Measurements from ENCODE around the gene DNASE1L2. TPM values are rescaled to one million over a fixed set of nuclear protein-coding genes. Genes with fewer than 3 reads are reported as not detected.

The DNASE1L2 gene
- total and polyA plus RNA-seq, 11 donors: 0.12 to 0.51 (median 0.34) TPM; not detected in 2

DNA sequence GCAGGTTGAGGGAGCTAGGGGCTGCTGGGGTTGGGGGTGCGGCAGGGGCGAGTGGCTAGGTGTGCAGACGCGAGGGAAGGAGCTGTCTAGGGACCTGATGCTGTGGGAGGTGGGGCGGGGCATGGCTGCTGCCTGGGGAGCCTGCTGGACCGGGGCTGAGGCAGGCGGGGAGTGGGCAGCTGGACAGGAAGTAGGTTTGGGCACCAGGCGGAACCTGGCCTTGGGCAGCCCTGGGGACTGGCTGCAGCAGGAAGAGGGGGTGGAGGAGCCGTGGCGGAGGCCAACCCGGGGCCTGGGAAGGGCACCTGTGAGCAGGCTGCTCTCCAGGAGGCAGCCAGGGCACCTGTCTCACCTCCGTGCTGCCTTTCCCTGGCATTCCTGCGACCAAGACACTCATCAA is 5.9 kb upstream of the DNASE1L2 start:
- ATAC-seq: no peak
- H3K27ac ChIP-seq: no peak overlapping the region
- no peak for TF ChIP-seq POLR2A (IDR thresholded peaks at IDR 0.05)
- TF ChIP-seq, protein P1, sequence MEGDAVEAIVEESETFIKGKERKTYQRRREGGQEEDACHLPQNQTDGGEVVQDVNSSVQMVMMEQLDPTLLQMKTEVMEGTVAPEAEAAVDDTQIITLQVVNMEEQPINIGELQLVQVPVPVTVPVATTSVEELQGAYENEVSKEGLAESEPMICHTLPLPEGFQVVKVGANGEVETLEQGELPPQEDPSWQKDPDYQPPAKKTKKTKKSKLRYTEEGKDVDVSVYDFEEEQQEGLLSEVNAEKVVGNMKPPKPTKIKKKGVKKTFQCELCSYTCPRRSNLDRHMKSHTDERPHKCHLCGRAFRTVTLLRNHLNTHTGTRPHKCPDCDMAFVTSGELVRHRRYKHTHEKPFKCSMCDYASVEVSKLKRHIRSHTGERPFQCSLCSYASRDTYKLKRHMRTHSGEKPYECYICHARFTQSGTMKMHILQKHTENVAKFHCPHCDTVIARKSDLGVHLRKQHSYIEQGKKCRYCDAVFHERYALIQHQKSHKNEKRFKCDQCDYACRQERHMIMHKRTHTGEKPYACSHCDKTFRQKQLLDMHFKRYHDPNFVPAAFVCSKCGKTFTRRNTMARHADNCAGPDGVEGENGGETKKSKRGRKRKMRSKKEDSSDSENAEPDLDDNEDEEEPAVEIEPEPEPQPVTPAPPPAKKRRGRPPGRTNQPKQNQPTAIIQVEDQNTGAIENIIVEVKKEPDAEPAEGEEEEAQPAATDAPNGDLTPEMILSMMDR (IDR thresholded peaks at IDR 0.05): no peak
- no peak overlapping the region for H3K4me3 ChIP-seq
- H3K4me1 ChIP-seq: peaks cover 0 to 16% (median 3%) of the 10 kb centered on the region in 12 donors
- no peaks in the 10 kb centered on the region for H3K9me3 ChIP-seq
- H3K27me3 ChIP-seq: no peaks in the 10 kb centered on the region
- DNase-seq: no peak
- intact Hi-C loops (cut with DNase I): no loop called here
- peaks cover 7 to 87% (median 72%) of the 10 kb centered on the region in 9 donors for H3K36me3 ChIP-seq
- 86 to 93% (median 91%) methylated on average over 5 to 13 of the region's 13 CpGs for WGBS, 4 donors

DNA sequence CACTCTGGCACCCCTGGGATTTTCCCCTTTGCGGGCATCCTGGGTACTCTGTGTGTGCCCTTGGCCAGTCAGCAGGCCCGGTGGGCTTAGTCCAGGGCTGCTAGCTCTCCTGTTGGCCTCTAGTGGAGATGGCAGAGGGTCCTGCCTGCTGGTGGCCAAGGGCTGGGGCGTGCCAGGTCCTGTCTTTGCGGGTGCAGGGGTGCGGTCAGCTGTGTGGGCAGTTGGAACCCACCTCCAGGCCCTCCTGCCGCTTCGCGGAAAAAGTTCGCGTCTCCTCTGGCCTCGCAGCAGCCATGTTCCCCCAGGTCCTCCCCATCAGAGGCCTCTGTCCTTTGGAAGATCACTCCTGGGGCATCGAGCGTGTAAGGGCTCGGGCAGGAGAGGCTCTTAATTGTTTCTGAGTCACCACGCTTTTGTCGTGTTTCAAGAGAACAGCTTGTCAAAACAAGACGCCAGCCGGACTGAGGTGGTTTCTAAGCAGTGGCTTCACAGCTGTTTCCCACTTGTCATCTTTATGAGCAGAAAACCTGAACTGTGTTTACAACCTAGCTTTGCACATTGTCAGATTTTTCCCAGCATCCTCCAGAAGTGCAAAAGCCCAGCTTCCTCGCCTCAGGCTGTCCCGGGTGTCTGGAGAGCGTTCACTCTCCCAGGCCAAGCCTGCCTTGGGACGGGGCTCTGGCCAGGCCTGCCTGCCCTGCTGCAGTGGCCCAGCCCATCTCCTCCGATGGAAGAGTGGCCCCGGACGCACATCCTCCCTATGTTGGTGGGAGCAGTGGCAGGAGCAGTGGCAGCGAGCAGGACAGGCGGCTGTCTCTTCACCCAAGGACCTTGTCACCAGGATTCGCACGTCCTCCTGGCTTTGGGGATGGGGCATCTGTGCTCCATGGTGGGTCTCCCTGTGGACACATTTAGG is 5.0 kb upstream of the DNASE1L2 start:
- TF ChIP-seq, protein P1 (IDR thresholded peaks at IDR 0.05): no peak
- TF ChIP-seq POLR2A (IDR thresholded peaks at IDR 0.05): no peak
- WGBS, 4 donors: 87 to 90% (median 89%) methylated on average over 26 to 29 of the region's 29 CpGs
- intact Hi-C loops (cut with DNase I): no loop called here

DNA sequence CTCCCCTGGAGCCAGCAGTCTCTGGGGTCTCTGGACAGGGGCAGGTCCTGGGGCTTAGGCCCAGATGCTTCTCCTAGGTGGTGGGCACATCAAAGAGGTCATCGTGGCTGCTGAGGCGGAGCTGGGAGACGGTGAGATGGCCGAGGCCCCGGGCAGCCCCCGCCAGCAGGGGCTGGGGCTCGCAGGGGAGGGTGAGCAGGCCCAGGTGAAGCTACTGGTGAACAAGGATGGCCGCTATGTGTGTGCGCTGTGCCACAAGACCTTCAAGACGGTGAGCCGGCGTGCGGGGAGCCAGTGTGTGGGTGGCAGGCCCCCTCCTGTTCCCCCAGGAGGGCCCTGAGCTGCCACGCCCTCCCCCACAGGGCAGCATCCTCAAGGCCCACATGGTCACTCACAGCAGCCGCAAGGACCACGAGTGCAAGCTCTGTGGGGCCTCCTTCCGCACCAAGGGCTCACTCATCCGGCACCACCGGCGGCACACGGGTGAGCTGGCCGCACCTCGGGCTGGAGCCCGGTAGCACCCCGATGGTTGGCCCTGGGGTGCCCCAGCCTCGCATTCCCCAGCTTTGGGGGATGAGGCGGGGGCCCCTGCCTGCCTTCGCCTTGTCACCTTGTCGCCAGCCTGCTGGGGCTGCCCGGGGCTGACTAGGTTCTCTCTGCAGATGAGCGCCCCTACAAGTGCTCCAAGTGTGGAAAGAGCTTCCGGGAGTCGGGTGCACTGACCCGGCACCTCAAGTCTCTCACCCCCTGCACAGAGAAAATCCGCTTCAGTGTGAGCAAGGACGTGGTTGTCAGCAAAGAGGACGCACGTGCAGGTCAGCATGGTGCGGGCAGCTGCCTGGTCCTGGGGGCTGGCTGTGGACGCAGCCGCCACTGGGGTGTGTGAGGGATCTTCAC is 3.9 kb upstream of the DNASE1L2 start:
- Histone ChIP-seq H3K36me3 (peaks cover 7 to 80% (median 73%) of the 10 kb centered on the region in 9 donors), H3K27ac (no peak overlapping the region), H3K4me3 (no peak overlapping the region), H3K9me3 (no peaks in the 10 kb centered on the region), H3K27me3 (peaks cover 0 to 17% (median 6%) of the 10 kb centered on the region in 9 donors), H3K4me1 (peaks cover 0 to 18% (median 14%) of the 10 kb centered on the region in 12 donors)
- DNase-seq: peak in 1 of 5 donors; percentile 21
- no peak for ATAC-seq
- no peak for TF ChIP-seq POLR2A (IDR thresholded peaks at IDR 0.05)
- TF ChIP-seq, protein P1 (IDR thresholded peaks at IDR 0.05): no peak
- intact Hi-C loops (cut with DNase I): no loop called here
- WGBS, 4 donors: 90 to 92% (median 91%) methylated on average over 23 to 41 of the region's 41 CpGs

More for the DNA sequence above, 5.0 kb upstream of the DNASE1L2 start:
- peak in 1 of 5 donors; percentile 24 for DNase-seq
- peaks cover 0 to 14% (median 4%) of the 10 kb centered on the region in 12 donors for H3K4me1 ChIP-seq
- peaks cover 0 to 6% (median 0%) of the 10 kb centered on the region in 9 donors for H3K27me3 ChIP-seq
- peaks cover 7 to 90% (median 78%) of the 10 kb centered on the region in 9 donors for H3K36me3 ChIP-seq
- H3K27ac ChIP-seq: no peak overlapping the region
- no peak for ATAC-seq
- H3K4me3 ChIP-seq: no peak overlapping the region
- H3K9me3 ChIP-seq: no peaks in the 10 kb centered on the region
